ENCODE measurements around the gene TNNI3. TPM values are rescaled to one million over a fixed set of nuclear protein-coding genes. Genes with fewer than 3 reads are reported as not detected.
A peak's percentile ranks its signal among the peaks of the same experiment; 100 is the strongest.

Gene TNNI3
- polyA plus RNA-seq, 3 donors from 2014 or later: 1.5 TPM; not detected in 2

GRCh38 chr19:55118401-55118991 is 39.0 kb downstream of the TNNI3 start:
- peaks cover 11 to 14% (median 14%) of the 10 kb centered on the region in 3 donors for H3K27me3 Mint-ChIP-seq (ENCODE audit: low read depth in 3 of 3)
- H3K4me1 Mint-ChIP-seq: peaks cover 33 to 41% of the 10 kb centered on the region in 2 donors
- H3K9me3 Mint-ChIP-seq: peaks cover 0 to 1% (median 0%) of the 10 kb centered on the region in 6 donors
- peak overlapping the region; percentile 95 to 100 (median 98) for H3K4me3 Mint-ChIP-seq
- H3K36me3 Mint-ChIP-seq: peaks cover 0 to 3% (median 0%) of the 10 kb centered on the region in 3 donors
- H3K27ac Mint-ChIP-seq: peak overlapping the region in 3 of 6 donors; percentile 87 to 96 (median 92)
- DNase-seq: no peak

DNA sequence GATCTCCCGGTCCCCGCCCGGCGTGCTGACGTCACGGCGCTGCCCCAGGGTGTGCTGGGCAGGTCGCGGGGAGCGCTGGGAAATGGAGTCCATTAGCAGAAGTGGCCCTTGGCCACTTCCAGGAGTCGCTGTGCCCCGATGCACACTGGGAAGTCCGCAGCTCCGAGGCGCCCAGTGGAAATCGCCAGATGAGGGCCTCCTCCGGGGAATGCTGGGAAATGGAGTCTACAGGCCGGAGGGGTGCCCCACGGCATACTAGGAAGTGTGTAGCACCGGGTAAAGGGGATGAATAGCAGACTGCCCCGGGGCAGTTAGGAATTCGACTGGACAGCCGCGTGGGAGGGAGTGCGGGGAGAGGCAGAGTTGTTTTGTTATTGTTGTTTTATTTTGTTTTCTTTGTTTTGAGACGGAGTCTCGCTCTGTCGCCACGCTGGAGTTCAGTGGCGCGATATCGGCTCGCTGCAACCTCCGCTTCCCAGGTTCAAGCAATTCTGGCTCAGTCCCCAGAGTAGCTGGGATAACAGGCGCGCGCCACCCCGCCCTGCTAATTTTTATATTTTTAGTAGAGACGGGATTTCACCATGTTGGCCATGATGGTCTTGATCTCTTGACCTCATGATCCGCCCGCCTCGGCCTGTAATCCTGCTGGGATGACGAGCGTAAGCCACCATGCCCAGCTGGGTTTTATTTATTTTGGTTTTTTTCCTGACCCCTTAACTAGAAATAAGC is 39.7 kb downstream of the TNNI3 start:
- H3K4me3 Mint-ChIP-seq: peak overlapping the region; percentile 95 to 100 (median 98)
- H3K4me1 Mint-ChIP-seq: peaks cover 33 to 41% of the 10 kb centered on the region in 2 donors
- H3K9me3 Mint-ChIP-seq: peaks cover 0 to 1% (median 0%) of the 10 kb centered on the region in 6 donors
- peaks cover 11 to 14% (median 14%) of the 10 kb centered on the region in 3 donors for H3K27me3 Mint-ChIP-seq (ENCODE audit: low read depth in 3 of 3)
- H3K27ac Mint-ChIP-seq: peak overlapping the region; percentile 87 to 96 (median 92)
- DNase-seq: peak; percentile 94 to 95 (median 95)
- peaks cover 0 to 3% (median 0%) of the 10 kb centered on the region in 3 donors for H3K36me3 Mint-ChIP-seq

GRCh38 chr19:55116859-55117662 is 40.5 kb downstream of the TNNI3 start, which contains the start of gene PPP1R12C:
TSS of gene PPP1R12C (minus strand) at chr19:55117637. CDS start at chr19:55117543, 94 bp downstream.
- Mint-ChIP-seq H3K4me1 (peaks cover 33 to 41% of the 10 kb centered on the region in 2 donors), H3K36me3 (peaks cover 0 to 3% (median 0%) of the 10 kb centered on the region in 3 donors), H3K27me3 (ENCODE audit: low read depth in 3 of 3) (peaks cover 11 to 14% (median 14%) of the 10 kb centered on the region in 3 donors), H3K4me3 (peak within 1 kb of the TSS; percentile 95 to 100 (median 99)), H3K9me3 (peaks cover 0 to 1% (median 0%) of the 10 kb centered on the region in 6 donors), H3K27ac (peak within 1 kb of the TSS; percentile 90 to 99 (median 94))
- DNase-seq: peak in 1 of 3 donors; percentile 15

DNA sequence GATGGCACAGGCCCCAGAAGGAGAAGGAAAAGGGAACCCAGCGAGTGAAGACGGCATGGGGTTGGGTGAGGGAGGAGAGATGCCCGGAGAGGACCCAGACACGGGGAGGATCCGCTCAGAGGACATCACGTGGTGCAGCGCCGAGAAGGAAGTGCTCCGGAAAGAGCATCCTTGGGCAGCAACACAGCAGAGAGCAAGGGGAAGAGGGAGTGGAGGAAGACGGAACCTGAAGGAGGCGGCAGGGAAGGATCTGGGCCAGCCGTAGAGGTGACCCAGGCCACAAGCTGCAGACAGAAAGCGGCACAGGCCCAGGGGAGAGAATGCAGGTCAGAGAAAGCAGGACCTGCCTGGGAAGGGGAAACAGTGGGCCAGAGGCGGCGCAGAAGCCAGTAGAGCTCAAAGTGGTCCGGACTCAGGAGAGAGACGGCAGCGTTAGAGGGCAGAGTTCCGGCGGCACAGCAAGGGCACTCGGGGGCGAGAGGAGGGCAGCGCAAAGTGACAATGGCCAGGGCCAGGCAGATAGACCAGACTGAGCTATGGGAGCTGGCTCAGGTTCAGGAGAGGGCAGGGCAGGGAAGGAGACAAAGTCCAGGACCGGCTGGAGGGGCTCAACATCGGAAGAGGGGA is 41.2 kb downstream of the TNNI3 start:
- Mint-ChIP-seq H3K36me3 (peaks cover 0 to 3% (median 0%) of the 10 kb centered on the region in 3 donors), H3K4me1 (peaks cover 33 to 41% of the 10 kb centered on the region in 2 donors), H3K27ac (peak overlapping the region; percentile 90 to 99 (median 94)), H3K27me3 (ENCODE audit: low read depth in 3 of 3) (peaks cover 11 to 14% (median 14%) of the 10 kb centered on the region in 3 donors), H3K4me3 (peak overlapping the region; percentile 93 to 99 (median 97)), H3K9me3 (peaks cover 0 to 1% (median 0%) of the 10 kb centered on the region in 6 donors)
- DNase-seq: peak; percentile 40 to 45 (median 40)

DNA sequence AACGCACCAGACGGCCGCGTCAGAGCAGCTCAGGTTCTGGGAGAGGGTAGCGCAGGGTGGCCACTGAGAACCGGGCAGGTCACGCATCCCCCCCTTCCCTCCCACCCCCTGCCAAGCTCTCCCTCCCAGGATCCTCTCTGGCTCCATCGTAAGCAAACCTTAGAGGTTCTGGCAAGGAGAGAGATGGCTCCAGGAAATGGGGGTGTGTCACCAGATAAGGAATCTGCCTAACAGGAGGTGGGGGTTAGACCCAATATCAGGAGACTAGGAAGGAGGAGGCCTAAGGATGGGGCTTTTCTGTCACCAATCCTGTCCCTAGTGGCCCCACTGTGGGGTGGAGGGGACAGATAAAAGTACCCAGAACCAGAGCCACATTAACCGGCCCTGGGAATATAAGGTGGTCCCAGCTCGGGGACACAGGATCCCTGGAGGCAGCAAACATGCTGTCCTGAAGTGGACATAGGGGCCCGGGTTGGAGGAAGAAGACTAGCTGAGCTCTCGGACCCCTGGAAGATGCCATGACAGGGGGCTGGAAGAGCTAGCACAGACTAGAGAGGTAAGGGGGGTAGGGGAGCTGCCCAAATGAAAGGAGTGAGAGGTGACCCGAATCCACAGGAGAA is 42.0 kb downstream of the TNNI3 start:
- peaks cover 10 to 14% (median 11%) of the 10 kb centered on the region in 3 donors for H3K27me3 Mint-ChIP-seq (ENCODE audit: low read depth in 3 of 3)
- H3K36me3 Mint-ChIP-seq: peaks cover 0 to 3% (median 0%) of the 10 kb centered on the region in 3 donors
- peaks cover 33 to 43% of the 10 kb centered on the region in 2 donors for H3K4me1 Mint-ChIP-seq
- H3K9me3 Mint-ChIP-seq: peaks cover 0 to 1% (median 0%) of the 10 kb centered on the region in 6 donors
- peak overlapping the region; percentile 93 to 99 (median 97) for H3K4me3 Mint-ChIP-seq
- DNase-seq: no peak
- peak overlapping the region; percentile 90 to 99 (median 94) for H3K27ac Mint-ChIP-seq

DNA sequence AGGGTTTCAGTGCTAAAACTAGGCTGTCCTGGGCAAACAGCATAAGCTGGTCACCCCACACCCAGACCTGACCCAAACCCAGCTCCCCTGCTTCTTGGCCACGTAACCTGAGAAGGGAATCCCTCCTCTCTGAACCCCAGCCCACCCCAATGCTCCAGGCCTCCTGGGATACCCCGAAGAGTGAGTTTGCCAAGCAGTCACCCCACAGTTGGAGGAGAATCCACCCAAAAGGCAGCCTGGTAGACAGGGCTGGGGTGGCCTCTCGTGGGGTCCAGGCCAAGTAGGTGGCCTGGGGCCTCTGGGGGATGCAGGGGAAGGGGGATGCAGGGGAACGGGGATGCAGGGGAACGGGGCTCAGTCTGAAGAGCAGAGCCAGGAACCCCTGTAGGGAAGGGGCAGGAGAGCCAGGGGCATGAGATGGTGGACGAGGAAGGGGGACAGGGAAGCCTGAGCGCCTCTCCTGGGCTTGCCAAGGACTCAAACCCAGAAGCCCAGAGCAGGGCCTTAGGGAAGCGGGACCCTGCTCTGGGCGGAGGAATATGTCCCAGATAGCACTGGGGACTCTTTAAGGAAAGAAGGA is 42.9 kb downstream of the TNNI3 start:
- no peak for DNase-seq
- peak overlapping the region in 3 of 6 donors; percentile 57 to 99 (median 95) for H3K27ac Mint-ChIP-seq

DNA sequence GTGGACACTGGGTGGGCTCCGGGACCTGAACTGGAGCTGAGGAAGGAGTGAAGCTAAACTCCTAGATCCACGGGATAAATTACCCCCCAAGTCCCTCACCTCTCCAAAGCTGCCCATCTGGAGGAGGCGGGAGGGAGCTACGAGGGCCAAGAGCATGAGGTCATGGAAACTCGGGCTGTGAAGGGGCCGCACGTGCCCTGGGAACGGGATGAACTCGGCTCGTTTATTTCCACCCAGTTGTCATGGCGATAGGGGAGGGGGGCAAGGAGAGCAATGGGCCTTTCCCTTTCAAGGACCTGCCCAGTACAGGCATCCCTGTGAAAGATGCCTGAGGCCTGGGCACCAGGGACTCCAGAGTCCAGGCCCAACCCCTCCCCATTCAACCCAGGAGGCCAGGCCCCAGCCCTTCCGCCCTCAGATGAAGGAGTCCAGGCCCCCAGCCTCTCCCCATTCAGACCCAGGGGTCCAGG is 43.9 kb downstream of the TNNI3 start:
- peaks cover 0 to 1% (median 0%) of the 10 kb centered on the region in 6 donors for H3K9me3 Mint-ChIP-seq
- H3K27me3 Mint-ChIP-seq (ENCODE audit: low read depth in 3 of 3): peaks cover 6 to 15% (median 11%) of the 10 kb centered on the region in 3 donors
- H3K27ac Mint-ChIP-seq: peak overlapping the region in 1 of 6 donors; percentile 17
- H3K36me3 Mint-ChIP-seq: peaks cover 0 to 5% (median 3%) of the 10 kb centered on the region in 3 donors
- H3K4me3 Mint-ChIP-seq: no peak overlapping the region
- peaks cover 33 to 43% of the 10 kb centered on the region in 2 donors for H3K4me1 Mint-ChIP-seq
- no peak for DNase-seq

More for the DNA sequence above, 42.9 kb downstream of the TNNI3 start:
- H3K36me3 Mint-ChIP-seq: peaks cover 0 to 3% (median 0%) of the 10 kb centered on the region in 3 donors
- peak overlapping the region in 4 of 5 donors; percentile 61 to 97 (median 93) for H3K4me3 Mint-ChIP-seq
- H3K27me3 Mint-ChIP-seq (ENCODE audit: low read depth in 3 of 3): peaks cover 6 to 14% (median 11%) of the 10 kb centered on the region in 3 donors
- H3K4me1 Mint-ChIP-seq: peaks cover 33 to 45% of the 10 kb centered on the region in 2 donors
- H3K9me3 Mint-ChIP-seq: peaks cover 0 to 1% (median 0%) of the 10 kb centered on the region in 6 donors

GRCh38 chr19:55112777-55113569 is 44.6 kb downstream of the TNNI3 start:
- Mint-ChIP-seq H3K9me3 (peaks cover 0 to 1% (median 0%) of the 10 kb centered on the region in 6 donors), H3K27ac (no peak overlapping the region), H3K4me1 (peaks cover 27 to 38% of the 10 kb centered on the region in 2 donors), H3K36me3 (peaks cover 0 to 7% (median 3%) of the 10 kb centered on the region in 3 donors), H3K4me3 (no peak overlapping the region), H3K27me3 (ENCODE audit: low read depth in 3 of 3) (peaks cover 6 to 15% (median 11%) of the 10 kb centered on the region in 3 donors)
- no peak for DNase-seq

DNA sequence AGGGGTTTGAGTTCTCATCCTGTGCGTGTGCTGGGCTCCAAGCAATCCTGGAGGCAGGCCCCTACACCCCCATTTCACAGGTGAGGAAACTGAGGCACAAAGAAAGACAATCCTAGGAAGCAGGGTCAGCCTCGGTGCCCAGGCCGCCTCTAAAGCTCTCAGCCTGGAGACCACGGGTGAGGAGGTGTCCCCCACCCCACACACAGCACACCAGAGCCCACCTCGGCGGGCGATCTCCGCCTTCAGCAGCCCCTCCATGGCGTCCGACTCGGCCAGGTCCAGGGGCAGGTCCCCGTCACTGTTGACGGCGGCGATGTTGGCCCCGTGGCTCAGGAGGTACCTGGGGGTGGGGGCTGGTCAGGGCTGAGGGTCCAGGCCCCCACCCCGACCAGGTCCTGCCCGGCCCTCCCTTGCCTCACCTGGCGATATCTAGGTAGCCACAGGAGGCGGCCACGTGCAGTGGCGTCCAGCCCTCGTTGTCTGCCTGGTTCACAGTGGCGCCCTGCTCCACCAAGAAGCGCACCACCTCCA is 45.2 kb downstream of the TNNI3 start:
- H3K27me3 Mint-ChIP-seq (ENCODE audit: low read depth in 3 of 3): peaks cover 2 to 10% (median 7%) of the 10 kb centered on the region in 3 donors
- H3K4me1 Mint-ChIP-seq: peaks cover 21 to 34% of the 10 kb centered on the region in 2 donors
- no peak overlapping the region for H3K4me3 Mint-ChIP-seq
- peaks cover 0 to 7% (median 3%) of the 10 kb centered on the region in 3 donors for H3K36me3 Mint-ChIP-seq
- H3K27ac Mint-ChIP-seq: no peak overlapping the region
- H3K9me3 Mint-ChIP-seq: peaks cover 0 to 1% (median 0%) of the 10 kb centered on the region in 6 donors
- DNase-seq: no peak

DNA sequence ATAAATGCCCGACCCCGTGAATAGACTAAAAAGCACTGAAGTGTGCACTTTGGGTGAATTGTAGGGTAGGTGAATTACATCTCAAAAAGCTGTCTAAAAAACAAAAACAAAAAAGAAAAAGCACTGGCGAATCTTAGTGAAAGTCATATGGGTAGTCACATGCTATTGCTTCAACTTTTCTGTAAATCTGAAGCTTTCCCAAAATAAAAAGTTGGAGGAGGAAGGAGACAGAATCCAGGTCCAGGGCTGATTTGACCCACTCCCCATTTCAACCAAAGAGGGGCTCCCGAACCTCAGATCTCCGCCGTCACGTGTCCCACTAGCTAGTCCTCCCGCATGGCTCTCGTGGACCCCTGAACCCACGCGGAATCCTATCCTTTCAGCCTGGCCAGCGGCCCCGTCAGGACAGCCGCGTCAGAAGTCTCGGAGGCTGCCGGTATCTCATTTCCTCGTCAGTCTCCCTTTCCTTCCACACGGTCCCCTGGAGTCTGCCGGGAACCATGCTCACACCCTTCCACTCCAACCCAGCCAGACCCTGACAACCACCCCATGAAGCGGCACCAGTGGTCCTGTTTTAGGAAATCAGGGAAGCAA is 46.2 kb downstream of the TNNI3 start:
- Mint-ChIP-seq H3K36me3 (peaks cover 0 to 7% (median 7%) of the 10 kb centered on the region in 3 donors), H3K4me3 (no peak overlapping the region), H3K27ac (peak overlapping the region in 1 of 6 donors; percentile 26), H3K27me3 (ENCODE audit: low read depth in 3 of 3) (peaks cover 2 to 4% (median 3%) of the 10 kb centered on the region in 3 donors), H3K4me1 (peaks cover 16 to 32% of the 10 kb centered on the region in 2 donors), H3K9me3 (no peaks in the 10 kb centered on the region)
- no peak for DNase-seq
